Gastrocnemius medialis (tissue), 4 donors: Measurements from ENCODE around the gene SVIP.

ENCODE experiments used
- CTCF ChIP-seq, 5 experiments: fragments of 450-650 bp in 3 of 5; fragments of 200-600 bp in 2 of 5; sonication (generic) in 2 of 5; IDR thresholded peaks in 4 of 5; conservative IDR thresholded peaks in 1 of 5; 1 replicate in 4 of 5; 2 replicates in 1 of 5; pipeline ENCODE4 v1.5.1; 2016 to 2019; ENCODE audit warnings: antibody characterized with exemption in 5 of 5, mild to moderate bottlenecking in 3 of 5, moderate library complexity in 3 of 5
- POLR2A ChIP-seq, 2 donors: fragments of 450-650 bp; IDR thresholded peaks; one replicate each; pipeline ENCODE4 v1.6.1; 2017; ENCODE audit warnings: antibody characterized with exemption in 2 of 2, mild to moderate bottlenecking in 2 of 2, moderate library complexity in 2 of 2

DNA sequence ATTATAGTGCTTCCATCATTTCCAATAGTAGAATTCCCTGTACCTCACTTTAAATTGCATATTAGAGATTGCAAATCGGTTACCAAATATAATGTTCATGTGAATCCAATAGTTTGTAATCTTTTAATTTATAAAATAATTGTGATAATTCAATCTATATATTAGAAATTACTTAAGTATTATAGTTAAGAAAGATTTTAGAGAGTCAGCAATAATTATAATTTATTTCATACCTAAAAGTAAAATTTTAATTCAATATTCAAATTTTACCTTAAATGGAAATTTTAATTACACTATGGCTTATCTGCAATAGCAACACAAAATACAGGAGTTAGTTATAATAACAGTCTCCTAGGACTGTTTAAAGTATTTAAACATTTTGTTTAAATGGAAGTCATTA, 17.1 kb upstream of the SVIP start:
- TF ChIP-seq CTCF (IDR thresholded peaks at IDR 0.05 in 4 of 5, conservative IDR thresholded peaks at IDR 0.05 in 1 of 5) (no peak), POLR2A (IDR thresholded peaks at IDR 0.05) (no peak)
